WTC11 (cell line): ENCODE data around the gene KDM4C. TPM values are rescaled to one million over a fixed set of nuclear protein-coding genes. Genes with fewer than 3 reads are reported as not detected.
A peak's percentile ranks its signal among the peaks of the same experiment; 100 is the strongest.

Experiments
- ATAC-seq: fragments of 200-7000 bp; cut with Tn5 transposase; 2 replicates; pipeline ENCODE4 v1.10.0; 2021; ENCODE audit warnings: mild to moderate bottlenecking, moderate library complexity
- CTCF ChIA-PET: fragments of 300-600 bp; sonication (Branson Sonifier 250); formaldehyde crosslinking; loops from one replicate; lab custom pipeline; 2021; ENCODE audit warnings: antibody characterized with exemption; lab: Charles Lee
- POLR2A ChIA-PET: fragments of 350-600 bp; sonication (Branson Sonifier 250); formaldehyde crosslinking; loops from one replicate; lab custom pipeline; 2021; ENCODE audit warnings: antibody characterized with exemption; lab: Charles Lee
- DNase-seq: peaks from one replicate; pipeline ENCODE4 v3.0.0; 2021; ENCODE audit warnings: low spot score
- H3K27ac Mint-ChIP-seq: 2 replicates; pipeline ENCODE4 v1.8.0; 2021; ENCODE audit warnings: mixed read lengths
- H3K27me3 Mint-ChIP-seq: 2 replicates; pipeline ENCODE4 v1.8.0; 2021; ENCODE audit warnings: low read depth, mild to moderate bottlenecking, moderate library complexity, mixed read lengths
- H3K36me3 Mint-ChIP-seq: 2 replicates; pipeline ENCODE4 v1.8.0; 2021; ENCODE audit warnings: mixed read lengths
- H3K4me1 Mint-ChIP-seq: 2 replicates; pipeline ENCODE4 v1.8.0; 2022; ENCODE audit warnings: mixed read lengths
- H3K4me3 Mint-ChIP-seq: 2 replicates; pipeline ENCODE4 v1.8.0; 2021; ENCODE audit warnings: mild to moderate bottlenecking, moderate library complexity, mixed read lengths
- H3K9me3 Mint-ChIP-seq: 2 replicates; pipeline ENCODE4 v1.8.0; 2021; ENCODE audit warnings: mixed read lengths
- FOXJ3 ChIP-seq: sonication (generic); formaldehyde crosslinking; IDR thresholded peaks from 2 replicates; pipeline ENCODE4 v1.9.0; 2021; ENCODE audit warnings: missing genetic modification reagents, mild to moderate bottlenecking, borderline replicate concordance
- KAT7 ChIP-seq: sonication (generic); formaldehyde crosslinking; IDR thresholded peaks from 2 replicates; pipeline ENCODE4 v1.8.1; 2023; ENCODE audit warnings: missing genetic modification reagents, mild to moderate bottlenecking, borderline replicate concordance
- MYBL2 ChIP-seq: sonication (generic); formaldehyde crosslinking; IDR thresholded peaks from 2 replicates; pipeline ENCODE4 v1.8.1; 2023; ENCODE audit warnings: mild to moderate bottlenecking, moderate library complexity, missing genetic modification reagents
- SMAD3 ChIP-seq: sonication (generic); formaldehyde crosslinking; IDR thresholded peaks from 2 replicates; pipeline ENCODE4 v1.8.0; 2022; ENCODE audit warnings: missing genetic modification reagents, mild to moderate bottlenecking, borderline replicate concordance
- ZNF396 ChIP-seq: fragments of 250-450 bp; sonication (Bioruptor Pico); IDR thresholded peaks from 2 replicates; pipeline ENCODE4 v1.8.0; 2021; ENCODE audit warnings: mild to moderate bottlenecking, moderate library complexity, borderline replicate concordance
- ZNF423 ChIP-seq: fragments of 250-450 bp; sonication (Bioruptor Pico); IDR thresholded peaks from 2 replicates; pipeline ENCODE4 v2.1.2; 2022; ENCODE audit warnings: mild to moderate bottlenecking, moderate library complexity
- total RNA-seq: library from RNA; stranded (reverse); gene quantifications from 3 replicates; pipeline ENCODE4 v1.2.3, GENCODE V29; 2021
- TF ChIP-seq, protein P1 (sequence below): fragments of 250-450 bp; sonication (Bioruptor Pico); IDR thresholded peaks from 2 replicates; pipeline ENCODE4 v1.9.0; 2021; ENCODE audit warnings: mild to moderate bottlenecking, borderline replicate concordance
- TF ChIP-seq, protein P2 (sequence below): sonication (generic); formaldehyde crosslinking; IDR thresholded peaks from 2 replicates; pipeline ENCODE4 v1.8.1; 2023; ENCODE audit warnings: mild to moderate bottlenecking, missing genetic modification reagents
- TF ChIP-seq, protein P3 (sequence below): sonication (generic); formaldehyde crosslinking; IDR thresholded peaks from 2 replicates; pipeline ENCODE4 v1.8.0; 2023; ENCODE audit warnings: missing genetic modification reagents
- TF ChIP-seq, protein P4 (sequence below): sonication (generic); formaldehyde crosslinking; IDR thresholded peaks from 2 replicates; pipeline ENCODE4 v1.8.0; 2022; ENCODE audit warnings: mild to moderate bottlenecking, missing genetic modification reagents
- TF ChIP-seq, protein P5 (sequence below): sonication (generic); formaldehyde crosslinking; IDR thresholded peaks from 2 replicates; pipeline ENCODE4 v1.8.1; 2022; ENCODE audit warnings: low read depth, missing genetic modification reagents, borderline replicate concordance
- TF ChIP-seq, protein P6 (sequence below): sonication (generic); formaldehyde crosslinking; IDR thresholded peaks from 2 replicates; pipeline ENCODE4 v1.8.0; 2022; ENCODE audit warnings: mild to moderate bottlenecking, missing genetic modification reagents

Gene KDM4C
- total RNA-seq, 1 experiment from 2014 or later = 29.2 TPM

DNA sequence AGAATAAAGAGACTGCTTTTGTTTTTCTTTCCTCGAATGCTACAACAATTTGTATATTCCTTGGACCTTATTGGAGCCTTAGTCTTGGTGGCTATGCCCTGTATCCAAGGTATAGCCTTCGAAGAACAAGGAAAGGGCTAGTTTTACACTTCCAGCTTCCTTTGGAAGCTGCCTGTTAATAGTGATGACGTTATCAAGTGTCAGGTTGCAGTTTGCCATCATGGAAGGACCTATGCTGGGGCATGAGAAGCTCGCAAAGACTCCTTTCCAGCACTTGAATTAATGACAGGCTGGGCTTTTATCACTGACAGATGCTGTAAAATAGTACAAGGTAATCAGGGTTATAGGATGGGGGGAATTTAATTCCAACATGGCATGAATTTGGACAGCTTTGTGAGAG is 157.9 kb downstream of the KDM4C start:
- ATAC-seq = peak; percentile 65
- peak overlapping the region; percentile 29 for H3K27ac Mint-ChIP-seq
- DNase-seq = no peak
- POLR2A ChIA-PET = no interaction called here
- no peak for TF ChIP-seq FOXJ3
- H3K36me3 Mint-ChIP-seq = peaks cover 13% of the 10 kb centered on the region
- H3K4me1 Mint-ChIP-seq = peaks cover 23% of the 10 kb centered on the region
- H3K27me3 Mint-ChIP-seq = no peaks in the 10 kb centered on the region
- CTCF ChIA-PET = no interaction called here
- peaks cover 14% of the 10 kb centered on the region for H3K9me3 Mint-ChIP-seq
- no peak overlapping the region for H3K4me3 Mint-ChIP-seq

DNA sequence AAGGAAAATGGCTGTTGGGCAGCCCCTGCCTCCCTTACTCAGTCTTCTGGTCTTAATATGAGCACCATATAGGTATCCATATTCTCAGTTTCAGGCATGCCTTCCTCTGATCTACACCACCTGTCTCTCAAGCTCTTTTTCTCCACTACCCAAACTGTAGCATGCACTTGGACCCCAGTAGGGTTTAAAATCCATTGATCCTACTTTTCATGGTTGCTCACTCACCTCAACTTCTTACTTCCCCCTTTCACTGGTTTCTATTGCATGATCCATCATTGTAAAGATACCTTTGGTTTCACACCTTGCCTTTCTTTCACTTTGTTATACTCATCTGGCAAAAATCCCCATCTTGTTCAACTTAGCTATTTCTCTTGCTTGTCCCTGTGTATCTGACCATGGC is 159.4 kb downstream of the KDM4C start:
- DNase-seq = no peak
- POLR2A ChIA-PET = no interaction called here
- Mint-ChIP-seq H3K9me3 (peaks cover 14% of the 10 kb centered on the region), H3K27me3 (no peaks in the 10 kb centered on the region), H3K36me3 (peaks cover 16% of the 10 kb centered on the region), H3K4me3 (no peak overlapping the region), H3K27ac (no peak overlapping the region)
- ATAC-seq = no peak
- TF ChIP-seq, protein P1, sequence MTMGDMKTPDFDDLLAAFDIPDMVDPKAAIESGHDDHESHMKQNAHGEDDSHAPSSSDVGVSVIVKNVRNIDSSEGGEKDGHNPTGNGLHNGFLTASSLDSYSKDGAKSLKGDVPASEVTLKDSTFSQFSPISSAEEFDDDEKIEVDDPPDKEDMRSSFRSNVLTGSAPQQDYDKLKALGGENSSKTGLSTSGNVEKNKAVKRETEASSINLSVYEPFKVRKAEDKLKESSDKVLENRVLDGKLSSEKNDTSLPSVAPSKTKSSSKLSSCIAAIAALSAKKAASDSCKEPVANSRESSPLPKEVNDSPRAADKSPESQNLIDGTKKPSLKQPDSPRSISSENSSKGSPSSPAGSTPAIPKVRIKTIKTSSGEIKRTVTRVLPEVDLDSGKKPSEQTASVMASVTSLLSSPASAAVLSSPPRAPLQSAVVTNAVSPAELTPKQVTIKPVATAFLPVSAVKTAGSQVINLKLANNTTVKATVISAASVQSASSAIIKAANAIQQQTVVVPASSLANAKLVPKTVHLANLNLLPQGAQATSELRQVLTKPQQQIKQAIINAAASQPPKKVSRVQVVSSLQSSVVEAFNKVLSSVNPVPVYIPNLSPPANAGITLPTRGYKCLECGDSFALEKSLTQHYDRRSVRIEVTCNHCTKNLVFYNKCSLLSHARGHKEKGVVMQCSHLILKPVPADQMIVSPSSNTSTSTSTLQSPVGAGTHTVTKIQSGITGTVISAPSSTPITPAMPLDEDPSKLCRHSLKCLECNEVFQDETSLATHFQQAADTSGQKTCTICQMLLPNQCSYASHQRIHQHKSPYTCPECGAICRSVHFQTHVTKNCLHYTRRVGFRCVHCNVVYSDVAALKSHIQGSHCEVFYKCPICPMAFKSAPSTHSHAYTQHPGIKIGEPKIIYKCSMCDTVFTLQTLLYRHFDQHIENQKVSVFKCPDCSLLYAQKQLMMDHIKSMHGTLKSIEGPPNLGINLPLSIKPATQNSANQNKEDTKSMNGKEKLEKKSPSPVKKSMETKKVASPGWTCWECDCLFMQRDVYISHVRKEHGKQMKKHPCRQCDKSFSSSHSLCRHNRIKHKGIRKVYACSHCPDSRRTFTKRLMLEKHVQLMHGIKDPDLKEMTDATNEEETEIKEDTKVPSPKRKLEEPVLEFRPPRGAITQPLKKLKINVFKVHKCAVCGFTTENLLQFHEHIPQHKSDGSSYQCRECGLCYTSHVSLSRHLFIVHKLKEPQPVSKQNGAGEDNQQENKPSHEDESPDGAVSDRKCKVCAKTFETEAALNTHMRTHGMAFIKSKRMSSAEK (CRISPR knock-in tag) = no peak
- TF ChIP-seq, all 79 proteins: peak for 0
- peaks cover 18% of the 10 kb centered on the region for H3K4me1 Mint-ChIP-seq
- CTCF ChIA-PET = no interaction called here

DNA sequence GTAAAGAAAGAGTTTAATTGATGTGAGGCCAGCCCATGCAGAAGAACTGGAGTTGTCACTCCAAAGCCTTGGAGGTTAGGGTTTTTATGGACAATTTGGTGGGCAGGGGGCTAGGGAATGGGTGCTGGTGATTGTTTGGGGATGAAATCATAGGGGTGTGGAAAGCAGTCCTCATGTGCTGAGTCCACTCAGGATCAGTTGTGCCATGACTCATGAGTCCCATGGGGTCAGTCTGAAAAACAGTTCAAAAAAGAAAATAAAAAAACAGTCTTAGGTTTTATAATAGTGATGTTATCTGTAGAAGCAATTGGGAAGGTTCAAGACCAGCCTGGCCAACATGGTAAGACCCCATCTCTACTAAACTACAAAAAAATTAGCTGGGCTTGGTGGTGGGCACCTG is 162.3 kb downstream of the KDM4C start:
- Mint-ChIP-seq H3K4me1 (peaks cover 21% of the 10 kb centered on the region), H3K27me3 (no peaks in the 10 kb centered on the region), H3K36me3 (peaks cover 16% of the 10 kb centered on the region), H3K4me3 (no peak overlapping the region), H3K9me3 (peaks cover 14% of the 10 kb centered on the region), H3K27ac (no peak overlapping the region)
- POLR2A ChIA-PET = no interaction called here
- ATAC-seq (no peak), DNase-seq (no peak)
- CTCF ChIA-PET = no interaction called here
- TF ChIP-seq, protein P2, sequence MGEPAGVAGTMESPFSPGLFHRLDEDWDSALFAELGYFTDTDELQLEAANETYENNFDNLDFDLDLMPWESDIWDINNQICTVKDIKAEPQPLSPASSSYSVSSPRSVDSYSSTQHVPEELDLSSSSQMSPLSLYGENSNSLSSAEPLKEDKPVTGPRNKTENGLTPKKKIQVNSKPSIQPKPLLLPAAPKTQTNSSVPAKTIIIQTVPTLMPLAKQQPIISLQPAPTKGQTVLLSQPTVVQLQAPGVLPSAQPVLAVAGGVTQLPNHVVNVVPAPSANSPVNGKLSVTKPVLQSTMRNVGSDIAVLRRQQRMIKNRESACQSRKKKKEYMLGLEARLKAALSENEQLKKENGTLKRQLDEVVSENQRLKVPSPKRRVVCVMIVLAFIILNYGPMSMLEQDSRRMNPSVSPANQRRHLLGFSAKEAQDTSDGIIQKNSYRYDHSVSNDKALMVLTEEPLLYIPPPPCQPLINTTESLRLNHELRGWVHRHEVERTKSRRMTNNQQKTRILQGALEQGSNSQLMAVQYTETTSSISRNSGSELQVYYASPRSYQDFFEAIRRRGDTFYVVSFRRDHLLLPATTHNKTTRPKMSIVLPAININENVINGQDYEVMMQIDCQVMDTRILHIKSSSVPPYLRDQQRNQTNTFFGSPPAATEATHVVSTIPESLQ = no peak
- TF ChIP-seq, protein P1 (CRISPR knock-in tag) = no peak
- TF ChIP-seq, protein P3, sequence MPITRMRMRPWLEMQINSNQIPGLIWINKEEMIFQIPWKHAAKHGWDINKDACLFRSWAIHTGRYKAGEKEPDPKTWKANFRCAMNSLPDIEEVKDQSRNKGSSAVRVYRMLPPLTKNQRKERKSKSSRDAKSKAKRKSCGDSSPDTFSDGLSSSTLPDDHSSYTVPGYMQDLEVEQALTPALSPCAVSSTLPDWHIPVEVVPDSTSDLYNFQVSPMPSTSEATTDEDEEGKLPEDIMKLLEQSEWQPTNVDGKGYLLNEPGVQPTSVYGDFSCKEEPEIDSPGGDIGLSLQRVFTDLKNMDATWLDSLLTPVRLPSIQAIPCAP (CRISPR knock-in tag) = no peak
- TF ChIP-seq, protein P4, sequence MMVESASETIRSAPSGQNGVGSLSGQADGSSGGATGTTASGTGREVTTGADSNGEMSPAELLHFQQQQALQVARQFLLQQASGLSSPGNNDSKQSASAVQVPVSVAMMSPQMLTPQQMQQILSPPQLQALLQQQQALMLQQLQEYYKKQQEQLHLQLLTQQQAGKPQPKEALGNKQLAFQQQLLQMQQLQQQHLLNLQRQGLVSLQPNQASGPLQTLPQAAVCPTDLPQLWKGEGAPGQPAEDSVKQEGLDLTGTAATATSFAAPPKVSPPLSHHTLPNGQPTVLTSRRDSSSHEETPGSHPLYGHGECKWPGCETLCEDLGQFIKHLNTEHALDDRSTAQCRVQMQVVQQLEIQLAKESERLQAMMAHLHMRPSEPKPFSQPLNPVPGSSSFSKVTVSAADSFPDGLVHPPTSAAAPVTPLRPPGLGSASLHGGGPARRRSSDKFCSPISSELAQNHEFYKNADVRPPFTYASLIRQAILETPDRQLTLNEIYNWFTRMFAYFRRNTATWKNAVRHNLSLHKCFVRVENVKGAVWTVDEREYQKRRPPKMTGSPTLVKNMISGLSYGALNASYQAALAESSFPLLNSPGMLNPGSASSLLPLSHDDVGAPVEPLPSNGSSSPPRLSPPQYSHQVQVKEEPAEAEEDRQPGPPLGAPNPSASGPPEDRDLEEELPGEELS (CRISPR knock-in tag) = no peak
- TF ChIP-seq, protein P5, sequence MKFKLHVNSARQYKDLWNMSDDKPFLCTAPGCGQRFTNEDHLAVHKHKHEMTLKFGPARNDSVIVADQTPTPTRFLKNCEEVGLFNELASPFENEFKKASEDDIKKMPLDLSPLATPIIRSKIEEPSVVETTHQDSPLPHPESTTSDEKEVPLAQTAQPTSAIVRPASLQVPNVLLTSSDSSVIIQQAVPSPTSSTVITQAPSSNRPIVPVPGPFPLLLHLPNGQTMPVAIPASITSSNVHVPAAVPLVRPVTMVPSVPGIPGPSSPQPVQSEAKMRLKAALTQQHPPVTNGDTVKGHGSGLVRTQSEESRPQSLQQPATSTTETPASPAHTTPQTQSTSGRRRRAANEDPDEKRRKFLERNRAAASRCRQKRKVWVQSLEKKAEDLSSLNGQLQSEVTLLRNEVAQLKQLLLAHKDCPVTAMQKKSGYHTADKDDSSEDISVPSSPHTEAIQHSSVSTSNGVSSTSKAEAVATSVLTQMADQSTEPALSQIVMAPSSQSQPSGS = no peak
- TF ChIP-seq KAT7 (CRISPR knock-in tag) (no peak), SMAD3 (CRISPR knock-in tag) (no peak), MYBL2 (CRISPR knock-in tag) (no peak), ZNF396 (CRISPR knock-in tag) (no peak), ZNF423 (CRISPR knock-in tag) (no peak)
- TF ChIP-seq, protein P6, sequence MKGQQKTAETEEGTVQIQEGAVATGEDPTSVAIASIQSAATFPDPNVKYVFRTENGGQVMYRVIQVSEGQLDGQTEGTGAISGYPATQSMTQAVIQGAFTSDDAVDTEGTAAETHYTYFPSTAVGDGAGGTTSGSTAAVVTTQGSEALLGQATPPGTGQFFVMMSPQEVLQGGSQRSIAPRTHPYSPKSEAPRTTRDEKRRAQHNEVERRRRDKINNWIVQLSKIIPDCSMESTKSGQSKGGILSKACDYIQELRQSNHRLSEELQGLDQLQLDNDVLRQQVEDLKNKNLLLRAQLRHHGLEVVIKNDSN (CRISPR knock-in tag) = no peak
